ENCODE data around the gene PUS1.

DNA sequence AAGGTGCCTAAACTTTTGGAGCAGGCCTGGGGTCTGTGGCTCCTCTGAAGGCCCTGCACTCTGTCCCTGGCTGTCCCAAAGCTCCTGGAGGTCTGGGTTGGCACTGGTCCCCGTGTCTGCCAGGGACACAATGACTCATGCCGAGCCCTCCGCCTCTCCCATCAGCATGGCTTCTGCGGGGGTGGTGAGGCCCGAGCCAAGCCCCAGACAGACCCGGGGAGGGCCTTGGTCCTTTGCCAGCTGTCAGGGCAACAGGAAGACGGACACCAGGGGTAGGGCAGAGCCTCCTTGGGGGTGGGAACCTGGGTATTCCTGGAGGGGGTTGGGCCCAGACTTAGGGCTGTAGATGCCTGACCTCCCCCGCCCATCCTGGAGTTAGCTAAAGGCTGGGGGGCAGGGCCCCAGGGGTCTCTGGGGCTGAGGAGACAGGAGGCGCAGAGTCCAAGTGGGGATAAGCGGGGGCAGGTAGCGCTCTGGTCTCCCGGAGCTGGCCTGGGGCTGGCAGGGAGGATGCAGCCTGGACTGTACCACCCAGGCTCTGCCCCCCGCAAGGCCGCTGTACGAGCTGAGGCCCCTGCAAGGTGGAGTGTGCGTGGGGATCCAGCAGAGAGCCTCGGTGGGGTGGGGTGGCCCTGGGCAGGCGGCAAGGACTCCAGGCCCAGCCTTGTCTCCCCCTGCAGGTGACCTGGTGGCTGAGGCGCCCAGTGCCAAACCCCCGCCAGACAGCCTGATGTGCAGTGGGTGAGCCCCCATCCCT is 16.4 kb upstream of the PUS1 start:
- no peak for TF ChIP-seq POLR2A (IDR thresholded peaks at IDR 0.05; ENCODE audit: extremely low read depth, insufficient read length)
- TF ChIP-seq, protein P1, sequence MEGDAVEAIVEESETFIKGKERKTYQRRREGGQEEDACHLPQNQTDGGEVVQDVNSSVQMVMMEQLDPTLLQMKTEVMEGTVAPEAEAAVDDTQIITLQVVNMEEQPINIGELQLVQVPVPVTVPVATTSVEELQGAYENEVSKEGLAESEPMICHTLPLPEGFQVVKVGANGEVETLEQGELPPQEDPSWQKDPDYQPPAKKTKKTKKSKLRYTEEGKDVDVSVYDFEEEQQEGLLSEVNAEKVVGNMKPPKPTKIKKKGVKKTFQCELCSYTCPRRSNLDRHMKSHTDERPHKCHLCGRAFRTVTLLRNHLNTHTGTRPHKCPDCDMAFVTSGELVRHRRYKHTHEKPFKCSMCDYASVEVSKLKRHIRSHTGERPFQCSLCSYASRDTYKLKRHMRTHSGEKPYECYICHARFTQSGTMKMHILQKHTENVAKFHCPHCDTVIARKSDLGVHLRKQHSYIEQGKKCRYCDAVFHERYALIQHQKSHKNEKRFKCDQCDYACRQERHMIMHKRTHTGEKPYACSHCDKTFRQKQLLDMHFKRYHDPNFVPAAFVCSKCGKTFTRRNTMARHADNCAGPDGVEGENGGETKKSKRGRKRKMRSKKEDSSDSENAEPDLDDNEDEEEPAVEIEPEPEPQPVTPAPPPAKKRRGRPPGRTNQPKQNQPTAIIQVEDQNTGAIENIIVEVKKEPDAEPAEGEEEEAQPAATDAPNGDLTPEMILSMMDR (IDR thresholded peaks at IDR 0.05; ENCODE audit: low read depth, low read length) = peak; percentile 5
- TF ChIP-seq, protein P2, sequence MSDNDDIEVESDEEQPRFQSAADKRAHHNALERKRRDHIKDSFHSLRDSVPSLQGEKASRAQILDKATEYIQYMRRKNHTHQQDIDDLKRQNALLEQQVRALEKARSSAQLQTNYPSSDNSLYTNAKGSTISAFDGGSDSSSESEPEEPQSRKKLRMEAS (IDR thresholded peaks at IDR 0.05; ENCODE audit: low read depth, low read length) = no peak

Data from NB4 (cell line).